HG03571 (cell line): ENCODE results near the gene MTX3.
A peak's percentile ranks its signal among the peaks of the same experiment; 100 is the strongest.

ENCODE experiments used
- ATAC-seq: cut with Tn5 transposase; IDR thresholded peaks from one replicate; pipeline ENCODE4 v1.9.1; 2021; ENCODE audit not compliant: unreplicated experiment

The MTX3 gene

DNA sequence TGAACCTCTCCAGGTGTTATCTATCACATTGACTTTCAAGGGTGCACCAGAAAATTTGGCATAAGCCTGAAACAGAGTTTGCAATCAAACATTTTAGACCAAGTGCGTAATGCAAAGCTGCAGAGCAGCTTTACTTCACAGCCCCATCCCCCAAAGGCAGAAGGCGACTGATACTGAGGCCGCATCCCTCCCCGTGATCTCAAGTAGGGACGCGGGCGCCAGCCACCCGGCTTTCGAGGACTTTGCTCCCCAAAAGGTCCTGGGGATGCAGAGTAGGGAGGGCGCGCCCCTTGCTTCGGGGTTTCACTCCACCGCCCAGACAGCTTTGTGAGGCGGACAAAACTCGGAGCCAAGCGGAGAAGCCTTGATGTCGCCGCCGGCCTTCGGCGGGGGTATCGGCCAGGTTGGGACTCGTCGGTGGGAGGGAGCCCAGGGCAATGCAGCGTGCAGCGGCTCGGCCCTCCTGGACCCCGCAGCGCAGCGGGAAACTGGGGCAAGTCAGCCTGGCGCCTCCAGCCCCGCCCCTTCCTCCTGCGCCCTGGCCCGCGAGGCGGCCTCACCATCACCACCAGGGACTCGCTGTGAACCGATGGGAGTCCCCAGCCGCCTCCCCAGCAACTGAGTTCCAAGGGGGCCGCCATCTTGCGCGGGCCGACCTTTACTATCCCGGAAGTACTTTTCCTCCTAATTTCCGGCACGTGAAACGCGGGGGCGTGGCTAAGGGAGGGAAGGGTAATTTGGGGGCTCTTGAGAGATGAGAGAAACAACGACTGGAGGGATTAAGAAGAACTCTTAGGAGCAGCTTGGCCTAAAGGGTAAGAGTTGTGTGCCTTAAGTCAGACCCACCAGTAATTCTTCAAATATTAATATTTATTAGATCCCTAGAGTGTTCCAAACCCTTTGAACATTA, at the start of gene MTX3:
Gene MTX3 (minus strand): TSS at position 665 of the 910 bp plus-strand sequence. CDS start 24 bp downstream, at position 641.
- peak; percentile 90 for ATAC-seq

GRCh38 chr5:80039650-80040049, 48.6 kb upstream of the MTX3 start:
- ATAC-seq: no peak

- no peak for ATAC-seq
These were observed 46.3 kb upstream of the MTX3 start for GRCh38 chr5:80037366-80037765.

DNA sequence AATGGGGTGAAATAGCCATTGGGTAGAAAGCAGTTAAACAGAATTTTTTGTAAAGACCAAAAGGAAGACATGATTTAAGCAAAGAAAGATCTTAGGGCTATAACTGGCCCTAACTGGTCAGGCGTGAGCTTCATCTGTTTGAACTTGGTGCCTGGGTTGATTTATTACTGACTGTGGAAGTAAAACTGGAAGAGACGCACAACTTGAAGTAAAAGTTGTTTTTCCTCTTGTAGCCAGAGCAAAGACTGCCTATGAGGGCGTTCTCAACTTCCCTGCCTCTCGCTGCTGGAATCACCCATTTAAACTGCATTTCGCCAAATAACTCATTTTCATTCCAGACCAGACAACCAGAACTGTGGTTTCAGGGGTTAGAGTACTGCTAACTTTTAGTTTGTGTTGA, 45.6 kb upstream of the MTX3 start:
- ATAC-seq: no peak

GRCh38 chr5:80035839-80036238, 44.8 kb upstream of the MTX3 start:
- no peak for ATAC-seq

- no peak for ATAC-seq
These were observed 44.1 kb upstream of the MTX3 start, which contains the start of gene THBS4 for GRCh38 chr5:80034962-80035821. Gene THBS4 (plus strand): TSS chr5:80035348. CDS start chr5:80035538, 190 bp downstream.

DNA sequence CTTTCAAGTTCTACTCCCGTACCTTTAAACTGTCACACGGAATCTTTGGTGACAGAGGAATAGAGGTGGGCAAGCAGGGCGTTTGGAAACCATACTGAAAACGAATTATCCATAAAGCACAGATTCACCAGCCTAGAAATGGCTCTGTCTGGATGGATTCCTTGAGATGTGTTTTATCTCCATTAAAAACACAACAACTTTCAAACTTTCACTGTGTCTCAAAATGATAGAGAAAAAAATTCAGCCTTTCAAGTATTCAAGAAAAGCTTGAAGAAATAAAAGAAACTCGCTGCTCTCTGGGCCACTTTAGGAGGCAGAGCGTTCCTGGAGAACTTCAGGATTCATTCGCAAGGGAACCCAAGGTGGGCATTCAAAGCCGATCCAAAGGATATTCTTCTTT, 43.5 kb upstream of the MTX3 start:
- no peak for ATAC-seq

GRCh38 chr5:80033513-80033912, 42.5 kb upstream of the MTX3 start:
- no peak for ATAC-seq

DNA sequence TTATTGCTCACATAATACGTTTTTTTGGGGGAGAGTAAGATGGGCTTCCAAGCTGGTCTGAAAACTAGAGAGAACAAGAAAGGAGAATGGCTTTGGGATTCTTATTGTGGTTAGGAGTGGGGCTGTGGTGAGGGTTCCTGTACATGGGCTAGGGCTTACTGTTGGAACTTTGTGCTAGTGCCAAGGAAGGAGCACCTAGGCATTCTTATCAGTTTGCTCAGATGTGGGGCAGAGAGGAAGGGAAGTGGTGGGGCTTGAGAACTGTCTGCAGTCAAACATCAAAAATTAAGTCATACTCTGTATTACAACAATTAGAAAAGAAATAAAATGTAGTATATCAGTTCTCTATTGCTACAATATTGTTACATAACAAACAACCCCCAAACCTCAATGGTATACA, 40.0 kb upstream of the MTX3 start:
- ATAC-seq: no peak

DNA sequence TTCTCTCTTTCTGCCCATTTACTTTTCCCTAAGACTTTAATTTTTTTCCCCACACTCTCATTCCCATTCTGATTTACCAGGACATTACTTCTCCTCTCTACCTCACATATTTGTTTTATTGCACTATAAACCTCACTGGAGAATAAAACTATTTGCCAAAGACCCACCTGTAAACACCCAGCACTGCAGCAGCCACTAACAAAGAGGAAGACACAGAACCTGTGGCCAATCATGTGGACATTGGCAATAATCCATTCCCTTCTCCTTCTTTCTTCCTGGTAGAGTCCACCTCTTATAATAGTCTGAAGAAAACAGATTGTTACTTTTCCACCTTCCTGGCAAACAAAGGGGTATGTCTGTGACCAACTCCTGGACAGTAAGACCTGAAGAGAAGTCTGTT, 35.8 kb upstream of the MTX3 start:
- ATAC-seq: no peak

- ATAC-seq: no peak
These were observed 34.0 kb upstream of the MTX3 start for GRCh38 chr5:80025069-80025468.

DNA sequence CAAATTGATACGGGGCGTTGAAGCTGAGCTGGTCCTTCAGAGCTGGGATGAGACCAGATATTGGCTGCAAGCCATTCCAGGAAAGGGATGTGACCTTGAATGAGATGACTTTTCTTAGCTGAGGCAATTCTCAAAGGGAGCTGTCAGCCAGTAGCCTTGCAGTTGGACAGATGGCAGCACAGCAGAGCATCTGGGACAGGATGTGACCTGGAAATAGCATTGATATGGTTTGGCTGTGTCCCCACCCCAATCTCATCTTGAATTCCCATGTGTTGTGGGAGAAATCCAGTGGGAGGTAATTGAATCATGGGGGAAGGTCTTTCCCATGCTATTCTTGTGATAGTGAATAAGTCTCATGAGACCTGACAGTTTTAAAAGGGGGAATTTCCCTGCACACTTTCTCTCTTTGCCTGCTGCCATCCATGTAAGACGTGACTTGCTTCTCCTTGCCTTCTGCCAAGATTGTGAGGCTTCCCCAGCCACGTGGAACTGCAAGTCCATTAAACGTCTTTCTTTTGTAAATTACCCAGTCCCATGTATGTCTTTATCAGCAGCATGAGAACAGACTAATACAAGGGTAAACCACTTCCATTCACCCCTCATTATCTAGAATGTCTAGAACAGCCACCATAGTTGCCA, 19.8 kb upstream of the MTX3 start:
- no peak for ATAC-seq

DNA sequence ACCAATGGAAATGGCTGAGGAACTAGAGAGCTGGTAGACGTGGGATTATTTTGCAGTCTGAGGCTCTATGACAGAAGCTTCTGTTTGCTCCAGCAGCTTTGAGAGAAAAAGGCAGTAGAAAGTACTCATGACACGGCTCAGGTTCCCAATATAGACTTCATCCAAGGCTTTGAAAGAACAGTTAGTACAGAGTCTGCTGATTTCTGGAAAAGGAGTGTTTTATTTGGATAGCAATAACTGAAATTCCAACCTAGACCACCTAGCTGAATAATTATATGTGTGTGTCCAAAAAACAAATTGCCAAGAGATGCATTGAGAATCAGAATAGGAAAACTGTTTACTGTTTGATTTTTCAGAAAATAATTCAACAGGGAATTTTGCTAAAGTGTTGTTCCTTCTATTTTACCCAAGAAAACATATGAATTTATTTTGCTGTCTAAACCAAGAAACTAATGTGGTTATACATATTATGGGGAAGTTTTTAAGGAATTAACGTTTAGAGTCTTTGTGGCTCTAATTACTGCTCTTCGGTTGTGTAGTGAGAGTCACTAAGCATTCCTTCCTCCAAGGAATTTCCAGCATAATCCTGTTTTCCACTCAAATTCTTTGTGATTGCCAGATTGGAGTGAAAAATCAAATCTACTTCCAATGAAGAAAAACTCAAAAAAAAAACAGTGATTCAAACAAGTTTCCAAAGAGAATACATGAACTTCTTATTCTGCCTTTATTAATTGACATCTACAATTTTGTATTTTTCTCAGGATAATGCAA, 18.1 kb upstream of the MTX3 start:
- ATAC-seq: no peak

DNA sequence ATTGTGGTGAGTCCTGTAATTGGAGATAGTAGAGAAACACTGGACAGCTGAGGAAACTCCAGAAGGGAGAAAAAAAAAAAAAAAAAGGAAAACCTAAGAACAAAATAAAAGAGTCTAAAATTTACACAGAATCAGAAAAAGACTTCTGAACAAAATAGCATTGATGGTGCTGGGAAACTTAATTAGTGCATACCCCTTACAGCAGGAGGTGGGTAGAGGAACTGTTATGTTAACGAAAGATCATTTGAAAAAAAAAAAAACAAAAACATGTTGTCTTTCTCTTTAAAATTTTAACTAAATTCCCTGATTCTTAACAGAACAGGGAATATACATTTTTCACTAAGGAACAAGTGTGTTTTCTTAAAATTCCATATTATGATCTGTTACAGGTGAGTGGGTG, 11.6 kb upstream of the MTX3 start:
- ATAC-seq: no peak

DNA sequence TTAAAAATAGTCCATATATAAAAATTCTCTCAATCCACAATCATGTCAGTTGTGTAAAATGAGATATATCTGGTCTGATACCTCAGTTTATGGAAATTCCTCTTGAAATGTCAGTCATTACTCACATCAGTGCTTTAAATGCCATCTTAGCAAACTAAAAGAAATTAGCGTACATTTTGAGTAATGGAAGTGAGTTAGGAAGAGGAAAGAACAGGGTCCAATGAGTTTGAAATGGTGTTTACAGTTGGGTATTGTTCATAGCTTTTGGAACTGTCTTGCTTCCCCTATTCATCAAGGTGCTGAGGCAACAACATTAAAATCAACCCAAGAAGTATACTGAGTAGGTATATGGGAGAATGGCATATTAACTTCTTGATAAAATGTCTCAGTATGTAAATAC, 8.7 kb upstream of the MTX3 start:
- no peak for ATAC-seq

- ATAC-seq: no peak
These were observed 2.0 kb upstream of the MTX3 start for GRCh38 chr5:79992891-79993657.

DNA sequence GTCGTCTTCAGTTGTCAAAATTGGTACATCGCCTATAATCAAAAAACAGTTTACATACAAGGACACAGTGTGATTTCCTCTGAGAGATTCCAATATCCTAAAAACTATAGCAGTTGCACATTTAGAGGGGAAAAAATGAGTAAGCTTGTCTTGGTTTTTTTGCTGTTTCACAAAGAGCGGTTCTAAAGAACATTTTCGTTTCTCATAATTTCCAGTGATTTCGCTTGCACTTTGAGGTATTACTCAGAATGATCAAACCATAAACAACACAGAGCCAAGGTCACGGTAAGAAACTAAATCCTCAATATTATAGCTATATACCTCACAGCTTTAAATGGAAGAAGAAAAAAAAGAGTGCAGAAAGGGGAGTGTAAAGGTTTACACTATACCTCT, 861 bp downstream of the MTX3 start:
- peak; percentile 38 for ATAC-seq

GRCh38 chr5:79986260-79986659, 4.8 kb downstream of the MTX3 start:
- no peak for ATAC-seq

DNA sequence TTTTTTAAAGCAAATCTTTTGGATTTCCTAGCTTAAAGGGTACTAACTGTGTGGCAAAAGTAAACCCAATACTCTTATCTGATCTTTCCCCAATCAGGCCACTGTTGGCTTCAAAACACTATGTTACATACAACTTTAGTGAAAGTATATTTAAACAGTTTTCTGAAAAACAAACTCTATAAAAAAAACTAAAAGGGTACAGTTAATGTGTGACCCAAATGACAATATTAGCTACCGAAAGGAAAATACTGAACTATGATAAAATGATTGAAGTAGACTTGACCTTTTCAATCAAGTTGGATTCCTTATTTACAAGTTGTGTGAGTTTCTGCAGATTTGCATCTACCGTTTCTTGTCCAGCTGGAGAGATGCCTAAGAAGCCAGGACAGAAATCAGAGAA, 5.8 kb downstream of the MTX3 start:
- no peak for ATAC-seq

DNA sequence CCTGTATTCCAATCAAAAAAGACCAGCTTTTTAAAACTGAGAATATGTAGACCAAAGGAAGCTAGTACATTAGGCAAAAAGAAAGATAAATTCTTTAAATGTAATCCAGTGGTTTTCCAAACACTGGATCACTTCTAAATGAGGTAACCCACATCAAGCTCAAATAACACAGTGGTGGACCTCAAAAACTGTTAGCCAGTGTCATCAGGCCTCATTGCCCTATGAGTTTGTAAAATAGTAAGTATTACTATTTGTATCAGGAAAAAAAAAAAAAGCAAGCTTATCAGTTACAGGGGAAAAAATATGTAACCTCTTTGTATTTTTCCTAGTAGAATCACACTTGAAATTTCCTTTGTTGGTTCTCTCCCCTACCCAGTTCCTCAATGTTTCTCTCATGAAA, 6.7 kb downstream of the MTX3 start:
- no peak for ATAC-seq
